ENCODE measurements around the gene MINDY3.

DNA sequence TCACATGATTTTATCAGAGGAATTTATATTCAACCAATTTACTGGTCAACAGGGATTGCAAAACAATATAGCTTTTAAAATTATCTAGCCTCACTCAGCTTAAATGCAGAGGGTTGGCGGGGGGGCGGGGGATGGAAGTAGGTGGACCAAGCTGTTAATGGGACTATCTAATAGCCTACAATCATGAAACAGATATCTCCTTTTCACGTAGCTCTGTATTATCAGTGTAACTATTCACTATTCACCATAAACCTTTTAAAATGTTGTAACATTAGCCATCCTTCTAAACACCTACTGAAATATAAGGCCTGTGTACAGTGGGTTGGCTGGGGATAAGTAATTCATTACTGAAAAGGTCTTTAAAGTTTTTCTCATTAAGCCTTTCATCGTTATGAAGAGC lies 56.2 kb downstream of the MINDY3 start:
- TF ChIP-seq, protein P1, sequence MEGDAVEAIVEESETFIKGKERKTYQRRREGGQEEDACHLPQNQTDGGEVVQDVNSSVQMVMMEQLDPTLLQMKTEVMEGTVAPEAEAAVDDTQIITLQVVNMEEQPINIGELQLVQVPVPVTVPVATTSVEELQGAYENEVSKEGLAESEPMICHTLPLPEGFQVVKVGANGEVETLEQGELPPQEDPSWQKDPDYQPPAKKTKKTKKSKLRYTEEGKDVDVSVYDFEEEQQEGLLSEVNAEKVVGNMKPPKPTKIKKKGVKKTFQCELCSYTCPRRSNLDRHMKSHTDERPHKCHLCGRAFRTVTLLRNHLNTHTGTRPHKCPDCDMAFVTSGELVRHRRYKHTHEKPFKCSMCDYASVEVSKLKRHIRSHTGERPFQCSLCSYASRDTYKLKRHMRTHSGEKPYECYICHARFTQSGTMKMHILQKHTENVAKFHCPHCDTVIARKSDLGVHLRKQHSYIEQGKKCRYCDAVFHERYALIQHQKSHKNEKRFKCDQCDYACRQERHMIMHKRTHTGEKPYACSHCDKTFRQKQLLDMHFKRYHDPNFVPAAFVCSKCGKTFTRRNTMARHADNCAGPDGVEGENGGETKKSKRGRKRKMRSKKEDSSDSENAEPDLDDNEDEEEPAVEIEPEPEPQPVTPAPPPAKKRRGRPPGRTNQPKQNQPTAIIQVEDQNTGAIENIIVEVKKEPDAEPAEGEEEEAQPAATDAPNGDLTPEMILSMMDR (IDR thresholded peaks at IDR 0.05) = no peak
- TF ChIP-seq POLR2AphosphoS5 (IDR thresholded peaks at IDR 0.05; ENCODE audit: low read depth, low read length) (no peak), TCF7L2 (IDR thresholded peaks at IDR 0.05; ENCODE audit: low read depth, low read length) (no peak)
- TF ChIP-seq, protein P2, sequence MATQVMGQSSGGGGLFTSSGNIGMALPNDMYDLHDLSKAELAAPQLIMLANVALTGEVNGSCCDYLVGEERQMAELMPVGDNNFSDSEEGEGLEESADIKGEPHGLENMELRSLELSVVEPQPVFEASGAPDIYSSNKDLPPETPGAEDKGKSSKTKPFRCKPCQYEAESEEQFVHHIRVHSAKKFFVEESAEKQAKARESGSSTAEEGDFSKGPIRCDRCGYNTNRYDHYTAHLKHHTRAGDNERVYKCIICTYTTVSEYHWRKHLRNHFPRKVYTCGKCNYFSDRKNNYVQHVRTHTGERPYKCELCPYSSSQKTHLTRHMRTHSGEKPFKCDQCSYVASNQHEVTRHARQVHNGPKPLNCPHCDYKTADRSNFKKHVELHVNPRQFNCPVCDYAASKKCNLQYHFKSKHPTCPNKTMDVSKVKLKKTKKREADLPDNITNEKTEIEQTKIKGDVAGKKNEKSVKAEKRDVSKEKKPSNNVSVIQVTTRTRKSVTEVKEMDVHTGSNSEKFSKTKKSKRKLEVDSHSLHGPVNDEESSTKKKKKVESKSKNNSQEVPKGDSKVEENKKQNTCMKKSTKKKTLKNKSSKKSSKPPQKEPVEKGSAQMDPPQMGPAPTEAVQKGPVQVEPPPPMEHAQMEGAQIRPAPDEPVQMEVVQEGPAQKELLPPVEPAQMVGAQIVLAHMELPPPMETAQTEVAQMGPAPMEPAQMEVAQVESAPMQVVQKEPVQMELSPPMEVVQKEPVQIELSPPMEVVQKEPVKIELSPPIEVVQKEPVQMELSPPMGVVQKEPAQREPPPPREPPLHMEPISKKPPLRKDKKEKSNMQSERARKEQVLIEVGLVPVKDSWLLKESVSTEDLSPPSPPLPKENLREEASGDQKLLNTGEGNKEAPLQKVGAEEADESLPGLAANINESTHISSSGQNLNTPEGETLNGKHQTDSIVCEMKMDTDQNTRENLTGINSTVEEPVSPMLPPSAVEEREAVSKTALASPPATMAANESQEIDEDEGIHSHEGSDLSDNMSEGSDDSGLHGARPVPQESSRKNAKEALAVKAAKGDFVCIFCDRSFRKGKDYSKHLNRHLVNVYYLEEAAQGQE (IDR thresholded peaks at IDR 0.05; ENCODE audit: insufficient read depth in 1 of 2, low read depth in 2 of 2, low read length in 1 of 2) = no peak

Data from Panc1 (cell line).